ENCODE data around the gene LDLRAD3.

LDLRAD3 gene

GRCh38 chr11:36062796-36063365, 119.0 kb downstream of the LDLRAD3 start:
- Histone ChIP-seq H3K4me1 (no peaks in the 10 kb centered on the region), H3K36me3 (ENCODE audit: control insufficient read depth, insufficient read depth, low read length) (no peaks in the 10 kb centered on the region), H3K9me3 (ENCODE audit: control insufficient read depth, low read length) (no peaks in the 10 kb centered on the region), H3K4me2 (ENCODE audit: low read length) (no peak overlapping the region), H3K27ac (peak overlapping the region; percentile 56), H3K79me2 (no peaks in the 10 kb centered on the region), H3K9ac (no peak overlapping the region), H3K27me3 (ENCODE audit: control insufficient read depth, insufficient read depth, low read length) (no peaks in the 10 kb centered on the region), H2AFZ (no peak overlapping the region), H3K4me3 (ENCODE audit: low read depth, low read length) (no peak overlapping the region)
- no peak for TF ChIP-seq CTCF (IDR thresholded peaks at IDR 0.05)

GRCh38 chr11:36065436-36065835, 121.6 kb downstream of the LDLRAD3 start:
- H3K27me3 ChIP-seq (ENCODE audit: control insufficient read depth, insufficient read depth, low read length), result no peaks in the 10 kb centered on the region
- H3K4me1 ChIP-seq, result no peaks in the 10 kb centered on the region
- H2AFZ ChIP-seq, result no peak overlapping the region
- H3K27ac ChIP-seq, result no peak overlapping the region
- no peaks in the 10 kb centered on the region for H3K79me2 ChIP-seq
- no peak for TF ChIP-seq CTCF (IDR thresholded peaks at IDR 0.05)
- H3K36me3 ChIP-seq (ENCODE audit: control insufficient read depth, insufficient read depth, low read length), result no peaks in the 10 kb centered on the region
- no peak overlapping the region for H3K4me3 ChIP-seq (ENCODE audit: low read depth, low read length)
- H3K4me2 ChIP-seq (ENCODE audit: low read length), result no peak overlapping the region
- H3K9me3 ChIP-seq (ENCODE audit: control insufficient read depth, low read length), result no peaks in the 10 kb centered on the region
- no peak overlapping the region for H3K9ac ChIP-seq

GRCh38 chr11:36066891-36067290, 123.0 kb downstream of the LDLRAD3 start:
- Histone ChIP-seq H3K27ac (no peak overlapping the region), H3K27me3 (ENCODE audit: control insufficient read depth, insufficient read depth, low read length) (no peaks in the 10 kb centered on the region), H2AFZ (no peak overlapping the region), H3K9ac (no peak overlapping the region), H3K4me2 (ENCODE audit: low read length) (no peak overlapping the region), H3K4me1 (no peaks in the 10 kb centered on the region), H3K9me3 (ENCODE audit: control insufficient read depth, low read length) (no peaks in the 10 kb centered on the region), H3K79me2 (no peaks in the 10 kb centered on the region), H3K4me3 (ENCODE audit: low read depth, low read length) (no peak overlapping the region), H3K36me3 (ENCODE audit: control insufficient read depth, insufficient read depth, low read length) (no peaks in the 10 kb centered on the region)
- TF ChIP-seq CTCF (IDR thresholded peaks at IDR 0.05), result no peak

- Histone ChIP-seq H3K9ac (no peak overlapping the region), H3K27me3 (ENCODE audit: control insufficient read depth, insufficient read depth, low read length) (no peaks in the 10 kb centered on the region), H3K4me3 (ENCODE audit: low read depth, low read length) (no peak overlapping the region), H3K79me2 (no peaks in the 10 kb centered on the region), H3K9me3 (ENCODE audit: control insufficient read depth, low read length) (no peaks in the 10 kb centered on the region), H2AFZ (no peak overlapping the region), H3K4me1 (no peaks in the 10 kb centered on the region), H3K4me2 (ENCODE audit: low read length) (no peak overlapping the region), H3K27ac (no peak overlapping the region), H3K36me3 (ENCODE audit: control insufficient read depth, insufficient read depth, low read length) (no peaks in the 10 kb centered on the region)
- no peak for TF ChIP-seq CTCF (IDR thresholded peaks at IDR 0.05)
Measured at GRCh38 chr11:36069576-36070212, 125.8 kb downstream of the LDLRAD3 start.
